Astrocyte (in vitro differentiated cells and primary cell): ENCODE results near the gene FABP1.

Experiments used
- EZH2 ChIP-seq: IDR thresholded peaks from 2 replicates; pipeline ENCODE4 v1.6.1; 2012; ENCODE audit warnings: mild to moderate bottlenecking, low read length, inconsistent platforms; ENCODE audit not compliant: insufficient read depth
- TF ChIP-seq, protein P1 (sequence below): IDR thresholded peaks from 2 replicates; pipeline ENCODE4 v1.5.1; 2011; ENCODE audit warnings: low read depth, mild to moderate bottlenecking, inconsistent platforms, low read length, moderate library complexity; ENCODE audit not compliant: insufficient read depth

DNA sequence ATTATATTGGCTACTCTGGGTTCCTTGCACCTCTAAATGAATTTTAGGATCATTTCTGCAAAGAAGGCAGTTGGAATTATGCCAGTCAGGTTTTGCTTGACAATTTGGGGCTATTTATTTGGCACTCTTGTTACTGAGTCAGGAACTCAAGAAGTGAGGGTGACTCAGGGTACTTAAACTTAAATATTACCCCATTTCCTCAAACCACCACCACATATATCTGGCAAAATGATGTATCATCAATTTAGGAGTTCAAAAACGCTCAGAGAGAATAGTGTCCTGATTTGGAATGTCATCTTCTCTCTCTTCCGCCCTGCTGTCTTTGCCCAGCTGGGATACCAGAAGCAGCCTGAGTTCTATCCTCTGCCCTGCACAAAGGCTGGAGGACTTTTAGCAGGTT is 39.9 kb upstream of the FABP1 start:
- TF ChIP-seq, protein P1, sequence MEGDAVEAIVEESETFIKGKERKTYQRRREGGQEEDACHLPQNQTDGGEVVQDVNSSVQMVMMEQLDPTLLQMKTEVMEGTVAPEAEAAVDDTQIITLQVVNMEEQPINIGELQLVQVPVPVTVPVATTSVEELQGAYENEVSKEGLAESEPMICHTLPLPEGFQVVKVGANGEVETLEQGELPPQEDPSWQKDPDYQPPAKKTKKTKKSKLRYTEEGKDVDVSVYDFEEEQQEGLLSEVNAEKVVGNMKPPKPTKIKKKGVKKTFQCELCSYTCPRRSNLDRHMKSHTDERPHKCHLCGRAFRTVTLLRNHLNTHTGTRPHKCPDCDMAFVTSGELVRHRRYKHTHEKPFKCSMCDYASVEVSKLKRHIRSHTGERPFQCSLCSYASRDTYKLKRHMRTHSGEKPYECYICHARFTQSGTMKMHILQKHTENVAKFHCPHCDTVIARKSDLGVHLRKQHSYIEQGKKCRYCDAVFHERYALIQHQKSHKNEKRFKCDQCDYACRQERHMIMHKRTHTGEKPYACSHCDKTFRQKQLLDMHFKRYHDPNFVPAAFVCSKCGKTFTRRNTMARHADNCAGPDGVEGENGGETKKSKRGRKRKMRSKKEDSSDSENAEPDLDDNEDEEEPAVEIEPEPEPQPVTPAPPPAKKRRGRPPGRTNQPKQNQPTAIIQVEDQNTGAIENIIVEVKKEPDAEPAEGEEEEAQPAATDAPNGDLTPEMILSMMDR: no peak
- TF ChIP-seq EZH2: no peak
